ENCODE data around the gene PCK2. TPM values are rescaled to one million over a fixed set of nuclear protein-coding genes. Genes with fewer than 3 reads are reported as not detected.

The PCK2 gene
- total RNA-seq, 1 donor from 2014 or later = 35.0 TPM

DNA sequence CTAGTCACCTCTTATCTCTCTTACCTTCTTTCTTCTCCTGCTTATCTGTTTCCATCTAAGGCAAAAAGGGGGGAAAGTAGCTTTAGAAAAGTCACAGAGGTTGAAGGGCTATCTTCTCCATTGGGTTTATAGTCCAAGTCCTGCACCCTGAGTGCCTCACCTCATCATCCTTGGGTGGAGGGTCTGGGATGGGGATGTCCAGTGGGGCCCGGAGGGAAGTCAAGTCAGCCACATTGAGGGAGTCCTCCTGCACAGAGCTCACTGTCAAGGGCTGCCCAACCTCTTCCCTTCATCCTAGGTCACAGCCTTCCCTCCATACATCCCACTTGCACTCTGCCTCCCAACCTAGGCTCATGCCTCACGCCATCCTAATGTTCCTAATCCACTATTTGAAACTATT is 51.1 kb downstream of the PCK2 start:
- H3K4me3 Mint-ChIP-seq = peak overlapping the region; percentile 98
- peak overlapping the region; percentile 92 for H3K27ac Mint-ChIP-seq
- H3K4me1 Mint-ChIP-seq (ENCODE audit: unreplicated experiment) = peaks cover 36% of the 10 kb centered on the region
- DNase-seq (ENCODE audit: extremely low spot score, unreplicated experiment) = no peak
- TF ChIP-seq, protein P1, sequence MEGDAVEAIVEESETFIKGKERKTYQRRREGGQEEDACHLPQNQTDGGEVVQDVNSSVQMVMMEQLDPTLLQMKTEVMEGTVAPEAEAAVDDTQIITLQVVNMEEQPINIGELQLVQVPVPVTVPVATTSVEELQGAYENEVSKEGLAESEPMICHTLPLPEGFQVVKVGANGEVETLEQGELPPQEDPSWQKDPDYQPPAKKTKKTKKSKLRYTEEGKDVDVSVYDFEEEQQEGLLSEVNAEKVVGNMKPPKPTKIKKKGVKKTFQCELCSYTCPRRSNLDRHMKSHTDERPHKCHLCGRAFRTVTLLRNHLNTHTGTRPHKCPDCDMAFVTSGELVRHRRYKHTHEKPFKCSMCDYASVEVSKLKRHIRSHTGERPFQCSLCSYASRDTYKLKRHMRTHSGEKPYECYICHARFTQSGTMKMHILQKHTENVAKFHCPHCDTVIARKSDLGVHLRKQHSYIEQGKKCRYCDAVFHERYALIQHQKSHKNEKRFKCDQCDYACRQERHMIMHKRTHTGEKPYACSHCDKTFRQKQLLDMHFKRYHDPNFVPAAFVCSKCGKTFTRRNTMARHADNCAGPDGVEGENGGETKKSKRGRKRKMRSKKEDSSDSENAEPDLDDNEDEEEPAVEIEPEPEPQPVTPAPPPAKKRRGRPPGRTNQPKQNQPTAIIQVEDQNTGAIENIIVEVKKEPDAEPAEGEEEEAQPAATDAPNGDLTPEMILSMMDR (conservative IDR thresholded peaks at IDR 0.05) = no peak
- H3K9me3 Mint-ChIP-seq = no peaks in the 10 kb centered on the region
- peaks cover 5% of the 10 kb centered on the region for H3K36me3 Mint-ChIP-seq
- no peaks in the 10 kb centered on the region for H3K27me3 Mint-ChIP-seq

DNA sequence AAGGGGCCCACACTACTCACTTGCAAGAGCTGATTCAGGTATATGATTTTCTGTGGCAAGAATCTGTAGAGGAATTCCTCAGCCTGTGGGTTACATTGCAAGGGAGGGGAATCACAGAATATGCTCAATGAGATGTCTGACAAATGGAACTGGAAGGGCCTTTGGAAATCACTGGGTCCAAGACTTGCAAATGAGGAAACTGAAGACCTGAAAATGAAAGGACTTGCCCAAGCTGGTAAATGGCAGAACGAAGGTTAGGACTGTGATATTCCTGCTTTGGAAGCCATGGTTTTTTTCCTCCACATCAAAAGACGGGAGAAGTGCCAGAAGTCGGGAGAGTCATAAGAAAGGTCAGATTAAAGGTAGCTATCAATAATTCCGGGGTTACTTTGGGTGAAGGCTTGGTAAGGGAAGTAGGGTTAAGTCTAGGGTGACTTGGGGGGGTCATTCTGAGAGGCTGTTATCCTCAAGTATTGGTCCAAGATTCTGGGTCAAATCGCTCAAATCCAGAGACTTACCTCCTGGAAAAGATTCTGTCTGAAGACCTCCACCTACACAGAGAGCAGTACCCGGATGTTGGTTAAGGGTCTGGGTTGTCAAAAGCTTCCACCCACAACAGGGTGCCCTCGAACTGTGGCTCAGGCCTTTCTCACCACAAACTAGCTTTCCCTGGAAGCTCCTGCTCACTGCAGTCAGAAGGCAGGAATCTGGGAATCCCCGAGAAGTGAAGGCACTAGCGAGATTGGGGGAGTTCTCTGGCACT is 51.8 kb downstream of the PCK2 start:
- H3K36me3 Mint-ChIP-seq = peaks cover 9% of the 10 kb centered on the region
- H3K4me3 Mint-ChIP-seq = peak overlapping the region; percentile 98
- H3K9me3 Mint-ChIP-seq = no peaks in the 10 kb centered on the region
- no peaks in the 10 kb centered on the region for H3K27me3 Mint-ChIP-seq
- H3K27ac Mint-ChIP-seq = peak overlapping the region; percentile 92
- peaks cover 36% of the 10 kb centered on the region for H3K4me1 Mint-ChIP-seq (ENCODE audit: unreplicated experiment)
- TF ChIP-seq, protein P1 (conservative IDR thresholded peaks at IDR 0.05) = no peak
- DNase-seq (ENCODE audit: extremely low spot score, unreplicated experiment) = no peak

DNA sequence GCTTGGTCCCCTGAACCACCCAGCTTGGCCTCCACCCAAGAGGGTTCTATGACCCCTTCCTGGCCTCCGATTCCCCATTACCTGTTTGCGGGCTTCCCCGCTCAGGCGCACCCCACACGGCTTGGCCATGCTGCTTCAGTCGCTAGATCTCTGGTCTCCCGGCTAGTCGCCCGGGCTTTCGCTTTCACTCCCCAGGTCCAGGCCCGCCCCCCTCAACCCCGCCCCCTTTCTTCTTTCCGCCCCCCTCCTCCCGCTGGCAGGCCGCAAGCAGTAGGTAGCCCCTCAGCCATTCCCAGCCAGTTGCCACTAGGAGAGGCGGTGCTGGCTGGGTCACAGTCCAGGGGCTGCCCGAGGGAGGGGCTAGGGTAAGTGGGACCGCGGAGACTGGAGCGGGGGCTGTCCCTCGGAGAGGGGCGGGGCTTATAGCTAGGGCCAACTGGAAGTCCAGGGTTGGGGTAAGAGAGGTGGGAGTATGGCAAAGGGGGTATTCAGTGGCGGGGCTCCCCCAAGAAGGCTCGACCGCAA is 52.4 kb downstream of the PCK2 start, which contains the start of gene PSME2:
Gene PSME2, minus strand, starts transcription at position 158 of the 525 bp plus-strand sequence. Its CDS starts 29 bp downstream, at position 129.
- H3K36me3 Mint-ChIP-seq = peaks cover 9% of the 10 kb centered on the region
- H3K4me3 Mint-ChIP-seq = peak within 1 kb of the TSS; percentile 98
- no peaks in the 10 kb centered on the region for H3K27me3 Mint-ChIP-seq

DNA sequence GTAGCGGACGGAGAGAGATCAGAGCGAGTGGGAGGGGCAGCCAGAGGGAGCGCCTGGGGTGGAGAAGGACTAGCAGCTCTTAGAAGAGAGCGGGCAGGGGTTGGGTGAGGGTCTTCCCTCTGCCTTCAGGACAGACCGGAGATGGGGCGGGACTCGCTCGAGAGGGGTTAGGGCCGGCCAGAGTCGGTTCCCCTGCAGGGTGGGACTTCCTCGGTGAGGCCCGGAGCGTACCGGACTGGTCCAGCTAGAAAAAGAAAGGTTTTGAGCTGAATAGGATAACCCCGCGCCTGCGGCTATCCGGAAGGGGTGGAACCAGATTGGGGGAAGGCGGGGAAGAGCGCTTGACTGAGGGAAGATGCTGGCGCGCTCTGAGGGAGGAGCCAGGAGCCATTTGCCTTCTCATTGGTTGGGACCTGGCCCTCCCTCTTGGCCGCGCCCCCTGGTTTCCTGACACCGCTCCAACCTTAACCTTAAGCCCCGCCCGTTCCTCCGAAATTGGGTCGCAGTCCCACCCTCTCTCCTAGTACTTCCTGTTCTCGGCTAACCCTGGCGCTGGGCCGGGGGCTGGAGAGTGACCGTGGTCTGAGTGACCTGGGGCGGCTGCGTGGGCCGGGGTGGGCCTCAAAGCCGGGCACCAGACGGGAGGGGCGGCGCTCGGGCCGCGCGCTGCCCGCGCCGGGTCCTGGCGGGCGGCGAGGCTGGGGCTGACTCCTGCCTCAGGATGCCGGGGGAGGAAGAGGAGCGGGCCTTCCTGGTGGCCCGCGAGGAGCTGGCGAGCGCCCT is 53.1 kb downstream of the PCK2 start, which contains the start of gene RNF31:
Gene RNF31, plus strand, starts transcription at position 521 of the 783 bp plus-strand sequence. Its CDS starts 201 bp downstream, at position 722.
- peak within 1 kb of the TSS; percentile 98 for H3K4me3 Mint-ChIP-seq
- H3K36me3 Mint-ChIP-seq = peaks cover 9% of the 10 kb centered on the region
- peak within 1 kb of the TSS; percentile 92 for H3K27ac Mint-ChIP-seq
- TF ChIP-seq, protein P1 (conservative IDR thresholded peaks at IDR 0.05) = no peak
- peak; percentile 95 for DNase-seq (ENCODE audit: extremely low spot score, unreplicated experiment)
- no peaks in the 10 kb centered on the region for H3K27me3 Mint-ChIP-seq
- H3K4me1 Mint-ChIP-seq (ENCODE audit: unreplicated experiment) = peaks cover 32% of the 10 kb centered on the region
- no peaks in the 10 kb centered on the region for H3K9me3 Mint-ChIP-seq

More for the DNA sequence above, 52.4 kb downstream of the PCK2 start, which contains the start of gene PSME2:
- H3K4me1 Mint-ChIP-seq (ENCODE audit: unreplicated experiment) = peaks cover 36% of the 10 kb centered on the region
- no peaks in the 10 kb centered on the region for H3K9me3 Mint-ChIP-seq
- TF ChIP-seq, protein P1 (conservative IDR thresholded peaks at IDR 0.05) = no peak
- peak; percentile 94 for DNase-seq (ENCODE audit: extremely low spot score, unreplicated experiment)
- H3K27ac Mint-ChIP-seq = peak within 1 kb of the TSS; percentile 92

DNA sequence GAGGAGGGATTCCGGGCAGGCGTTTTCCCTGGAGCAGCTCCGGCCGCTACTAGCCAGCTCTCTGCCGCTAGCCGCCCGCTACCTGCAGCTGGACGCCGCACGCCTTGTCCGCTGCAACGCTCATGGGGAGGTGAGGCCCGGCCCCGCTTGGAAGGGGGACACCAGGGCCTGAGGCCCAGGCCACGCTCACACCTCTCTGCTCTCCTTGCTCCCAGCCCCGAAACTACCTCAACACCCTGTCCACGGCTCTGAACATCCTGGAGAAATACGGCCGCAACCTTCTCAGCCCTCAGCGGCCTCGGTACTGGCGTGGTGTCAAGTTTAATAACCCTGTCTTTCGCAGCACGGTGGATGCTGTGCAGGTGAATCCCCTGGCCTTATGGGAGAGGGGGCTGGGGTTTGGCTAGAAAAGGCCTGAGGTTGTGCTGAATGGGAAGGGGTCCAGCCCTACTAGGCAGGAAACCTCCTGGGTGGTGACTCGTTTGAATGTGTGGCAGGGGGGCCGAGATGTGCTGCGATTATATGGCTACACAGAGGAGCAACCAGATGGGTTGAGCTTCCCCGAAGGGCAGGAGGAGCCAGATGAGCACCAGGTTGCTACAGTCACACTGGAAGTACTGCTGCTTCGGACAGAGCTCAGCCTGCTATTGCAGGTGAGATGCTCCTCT is 53.8 kb downstream of the PCK2 start:
- no peaks in the 10 kb centered on the region for H3K9me3 Mint-ChIP-seq
- no peaks in the 10 kb centered on the region for H3K27me3 Mint-ChIP-seq
- H3K36me3 Mint-ChIP-seq = peaks cover 9% of the 10 kb centered on the region
- H3K4me1 Mint-ChIP-seq (ENCODE audit: unreplicated experiment) = peaks cover 29% of the 10 kb centered on the region
- H3K4me3 Mint-ChIP-seq = peak overlapping the region; percentile 98
- no peak for DNase-seq (ENCODE audit: extremely low spot score, unreplicated experiment)
- TF ChIP-seq, protein P1 (conservative IDR thresholded peaks at IDR 0.05) = no peak
- H3K27ac Mint-ChIP-seq = peak overlapping the region; percentile 46
